Vagina (tissue), 2 donors: ENCODE results near the gene PANK3.

Experiments used
- CTCF ChIP-seq, 3 experiments: fragments of 450-650 bp in 2 of 3; fragments of 200-600 bp in 1 of 3; sonication (generic) in 1 of 3; IDR thresholded peaks; one replicate each; pipeline ENCODE4 v1.5.1; 2017 to 2019; ENCODE audit warnings: antibody characterized with exemption in 3 of 3, mild to moderate bottlenecking in 2 of 3, moderate library complexity in 2 of 3
- POLR2A ChIP-seq, 2 donors: fragments of 450-650 bp; IDR thresholded peaks; one replicate each; pipeline ENCODE4 v1.6.1; 2017; ENCODE audit warnings: antibody characterized with exemption in 2 of 2, mild to moderate bottlenecking in 2 of 2, moderate library complexity in 2 of 2
- POLR2AphosphoS5 ChIP-seq, 2 donors: sonication (generic); formaldehyde crosslinking; IDR thresholded peaks; one replicate each; pipeline ENCODE4 v1.9.0; 2017; ENCODE audit warnings: antibody characterized with exemption in 2 of 2, mild to moderate bottlenecking in 2 of 2, low read depth in 1 of 2; ENCODE audit not compliant: insufficient read depth in 1 of 2

- TF ChIP-seq POLR2AphosphoS5 (IDR thresholded peaks at IDR 0.05; ENCODE audit: insufficient read depth in 1 of 2, low read depth in 1 of 2) (no peak), CTCF (IDR thresholded peaks at IDR 0.05) (no peak), POLR2A (IDR thresholded peaks at IDR 0.05) (no peak)
Observed at GRCh38 chr5:168531191-168531590, 48.0 kb downstream of the PANK3 start.
